Measurements from ENCODE around the gene ZFAND6.

DNA sequence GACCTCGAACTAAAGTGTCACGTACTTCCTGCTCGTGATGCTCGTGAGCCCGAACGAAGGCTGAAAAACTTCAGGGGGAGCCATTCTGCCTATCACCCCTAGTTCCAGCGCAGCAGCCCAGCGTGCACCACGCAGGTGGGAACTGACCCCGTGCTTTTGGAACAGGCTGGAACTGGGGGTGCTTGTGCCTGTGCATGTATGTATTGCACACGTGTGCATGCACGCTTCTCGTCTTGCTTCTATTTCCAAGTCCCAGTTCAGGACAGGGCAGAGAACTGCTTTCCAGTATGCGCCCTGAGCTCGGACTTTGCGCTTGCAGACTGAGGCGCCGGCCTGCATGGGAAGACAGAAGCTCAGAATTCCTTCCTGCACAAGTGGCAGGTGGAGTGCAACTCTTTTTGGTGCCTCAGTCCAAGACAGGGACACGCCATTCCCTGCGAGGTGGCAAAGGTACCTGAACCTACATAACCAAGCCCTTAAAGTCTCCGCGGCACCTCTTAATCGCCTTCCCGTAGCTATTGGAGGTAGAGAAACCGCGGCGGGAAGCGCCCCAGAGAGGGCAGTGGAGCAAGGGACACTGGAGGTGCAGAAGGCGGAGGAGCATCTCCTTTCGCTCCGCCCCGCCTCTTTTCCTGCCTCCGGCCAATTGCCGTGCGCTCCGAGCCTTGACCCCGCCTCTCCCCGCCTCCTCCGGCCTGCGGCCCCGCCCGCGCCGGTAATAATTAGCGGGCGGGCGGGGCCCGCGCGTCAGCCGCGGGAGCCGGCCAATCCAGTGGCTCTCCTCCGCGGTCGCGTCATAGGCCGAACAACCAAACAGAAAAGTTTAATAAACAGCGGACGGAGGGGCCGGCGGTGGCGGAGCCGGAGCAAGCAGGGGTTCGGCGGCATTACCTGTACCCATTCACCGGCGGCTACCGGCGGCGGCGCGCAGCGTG lies at the start of gene ZFAND6:
- peak; percentile 87 for TF ChIP-seq POLR2A (IDR thresholded peaks at IDR 0.05; ENCODE audit: low read depth, low read length)
- no peak for TF ChIP-seq REST (IDR thresholded peaks at IDR 0.05; ENCODE audit: low read depth, low read length)
- peak; percentile 35 for TF ChIP-seq MXI1 (IDR thresholded peaks at IDR 0.05; ENCODE audit: low read depth, low read length)
- no peak for TF ChIP-seq BCL11A (IDR thresholded peaks at IDR 0.05; ENCODE audit: low read depth, low read length)
- TF ChIP-seq EGR1 (IDR thresholded peaks at IDR 0.05; ENCODE audit: borderline replicate concordance in 1 of 2, low read depth in 2 of 2, low read length in 2 of 2) = no peak

Data from GM12878 (cell line).